HG03571 (cell line): Measurements from ENCODE around the gene KATNAL1.
"Not testable (repeated sequence)": the region's sequence is repeated elsewhere in the genome, so short reads cannot be mapped to it uniquely, and the experiment has no call there.

Experiments
- ATAC-seq: cut with Tn5 transposase; IDR thresholded peaks from one replicate; pipeline ENCODE4 v1.9.1; 2021; ENCODE audit not compliant: unreplicated experiment

Gene KATNAL1

GRCh38 chr13:30224732-30225131, 82.6 kb downstream of the KATNAL1 start:
- no peak for ATAC-seq

- no peak for ATAC-seq
Observed at GRCh38 chr13:30222254-30222653, 85.1 kb downstream of the KATNAL1 start.

DNA sequence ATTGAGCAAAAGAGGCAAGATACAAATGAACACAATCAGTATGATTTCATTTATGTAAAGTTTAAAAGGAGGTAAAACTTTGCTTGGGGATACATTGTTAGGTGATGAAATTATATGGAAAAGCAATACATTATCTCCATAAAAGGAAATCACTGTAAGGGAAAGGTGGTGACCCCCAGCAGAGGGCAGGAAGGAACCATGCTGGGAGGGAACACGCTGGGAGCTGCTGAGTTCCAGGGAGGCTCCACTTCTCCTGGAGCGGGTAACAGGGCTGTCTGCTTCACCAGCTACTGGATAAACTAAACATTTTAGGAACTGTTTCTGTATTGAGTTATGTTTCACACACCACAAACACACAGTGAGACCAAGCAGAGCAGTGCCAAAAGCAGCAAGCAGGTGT, 91.2 kb downstream of the KATNAL1 start:
- no peak for ATAC-seq

DNA sequence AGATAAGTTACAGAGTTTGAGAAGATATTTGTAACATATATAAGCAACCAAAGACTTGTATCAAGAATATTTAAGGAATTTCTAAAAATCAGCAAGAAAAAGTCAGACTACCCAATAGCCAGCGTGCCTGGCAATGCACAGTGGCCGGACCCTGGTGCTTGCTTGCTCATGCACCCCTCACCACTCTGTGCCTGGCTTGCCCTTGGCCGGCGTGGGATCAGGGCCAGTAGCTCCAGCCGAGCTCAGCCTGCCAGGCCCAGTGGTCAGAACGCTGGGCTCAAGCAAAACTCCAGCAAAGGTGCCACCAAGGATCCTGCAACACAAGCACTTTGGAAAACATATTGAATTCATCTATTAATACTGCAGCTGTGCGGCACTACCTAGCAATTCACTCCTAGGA, 95.1 kb downstream of the KATNAL1 start:
- ATAC-seq, result no peak

DNA sequence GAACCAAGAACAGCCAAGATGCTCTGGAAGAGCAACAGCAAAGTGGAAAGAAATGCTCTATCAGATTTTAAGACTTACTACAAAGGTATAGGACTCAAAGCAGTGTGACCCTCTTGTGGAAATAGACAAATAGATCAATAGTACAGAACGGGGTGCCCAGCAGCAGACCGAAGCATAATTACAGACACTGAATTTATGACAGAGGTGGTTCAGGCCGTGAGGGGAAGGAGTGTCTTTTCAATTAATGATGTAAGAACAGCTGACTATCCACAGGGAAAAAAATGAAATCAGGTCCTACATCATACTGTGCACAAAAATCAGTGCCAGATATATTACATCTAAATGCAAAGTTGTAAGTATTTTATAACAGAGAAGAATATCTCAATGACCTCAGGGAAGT, 95.6 kb downstream of the KATNAL1 start:
- no peak for ATAC-seq

- no peak for ATAC-seq
Observed at GRCh38 chr13:30204564-30204963, 102.8 kb downstream of the KATNAL1 start.

DNA sequence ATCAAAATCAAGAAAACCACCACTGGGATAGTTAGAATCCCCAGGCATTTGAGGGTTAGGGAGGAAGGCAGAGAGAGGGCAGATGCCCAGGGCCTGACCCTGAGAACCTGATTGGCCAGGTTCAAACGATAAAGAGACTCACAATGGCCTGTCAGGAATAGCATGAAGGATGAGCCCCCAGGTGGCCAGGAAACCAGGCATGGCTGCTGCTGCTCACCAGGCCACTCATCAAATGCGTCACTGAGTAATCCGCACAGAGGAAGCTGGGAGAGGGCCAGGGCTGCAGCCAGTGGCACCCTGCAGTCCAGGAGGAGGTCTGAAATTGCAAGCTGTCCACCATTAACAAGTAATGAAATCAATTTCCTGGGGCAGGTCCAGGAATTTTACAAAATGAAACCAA, 111.3 kb downstream of the KATNAL1 start:
- ATAC-seq, result no peak

DNA sequence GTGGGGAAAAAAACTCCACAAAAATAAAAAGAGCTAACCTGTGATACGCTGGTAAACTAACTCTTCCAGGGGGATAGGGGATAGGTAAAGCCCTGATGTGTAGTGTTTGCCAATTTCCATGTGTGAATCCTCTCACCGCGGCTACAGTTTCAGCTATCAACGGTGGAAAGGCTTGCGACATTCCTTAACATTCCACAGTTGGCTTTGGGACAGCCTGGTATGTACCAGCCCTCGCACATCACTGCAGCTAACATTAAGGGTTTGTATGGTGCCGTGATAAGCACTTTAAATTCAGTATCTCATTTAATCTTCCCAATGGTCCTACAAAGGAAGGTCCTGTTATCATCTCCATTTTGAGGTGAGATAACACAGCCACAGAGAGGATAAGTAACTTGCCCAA, 112.4 kb downstream of the KATNAL1 start:
- ATAC-seq, result no peak

DNA sequence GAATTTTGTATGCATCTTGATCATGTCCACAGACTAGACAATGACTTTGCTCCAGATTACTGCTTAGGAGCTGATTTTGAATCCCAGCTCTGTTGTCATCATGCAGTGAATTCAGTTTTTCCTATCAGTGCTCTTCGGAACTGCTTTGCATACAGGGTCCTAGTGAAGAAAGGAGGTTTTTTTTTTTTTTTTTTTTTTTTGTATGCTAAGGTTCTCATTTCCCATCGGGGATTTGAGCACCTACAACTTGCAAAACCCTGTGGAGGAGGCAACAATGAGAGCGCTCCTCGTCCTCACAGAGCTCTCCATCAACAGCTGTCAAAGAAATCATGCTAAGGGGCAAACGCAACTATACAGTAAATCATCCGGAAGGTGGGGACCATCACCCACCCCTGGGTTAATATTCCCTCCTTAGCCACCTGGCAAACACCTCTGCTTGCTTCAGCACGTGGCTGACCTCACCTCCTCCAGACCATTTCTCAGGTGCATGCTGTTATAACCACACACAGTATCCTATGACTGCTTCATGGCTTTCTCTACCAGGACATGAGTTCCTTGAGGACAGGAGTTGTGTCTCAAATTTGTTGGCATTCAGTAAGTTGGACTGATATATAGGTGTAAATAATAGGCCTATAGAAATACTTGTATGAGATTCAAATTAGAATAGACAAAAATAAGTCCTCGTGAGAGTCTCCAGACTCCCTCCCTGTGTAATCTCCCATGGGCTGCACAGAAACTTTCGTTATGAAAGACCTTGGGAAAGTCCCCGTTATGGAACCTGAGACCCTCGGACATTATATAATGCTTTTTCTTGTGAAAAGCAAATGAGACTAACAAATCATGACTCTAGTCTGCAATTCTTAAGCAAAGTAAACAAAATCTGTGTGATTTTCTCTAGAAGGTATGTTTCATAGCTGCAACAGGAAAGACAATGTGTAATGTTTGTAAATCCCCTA, 113.8 kb downstream of the KATNAL1 start:
- no peak for ATAC-seq

DNA sequence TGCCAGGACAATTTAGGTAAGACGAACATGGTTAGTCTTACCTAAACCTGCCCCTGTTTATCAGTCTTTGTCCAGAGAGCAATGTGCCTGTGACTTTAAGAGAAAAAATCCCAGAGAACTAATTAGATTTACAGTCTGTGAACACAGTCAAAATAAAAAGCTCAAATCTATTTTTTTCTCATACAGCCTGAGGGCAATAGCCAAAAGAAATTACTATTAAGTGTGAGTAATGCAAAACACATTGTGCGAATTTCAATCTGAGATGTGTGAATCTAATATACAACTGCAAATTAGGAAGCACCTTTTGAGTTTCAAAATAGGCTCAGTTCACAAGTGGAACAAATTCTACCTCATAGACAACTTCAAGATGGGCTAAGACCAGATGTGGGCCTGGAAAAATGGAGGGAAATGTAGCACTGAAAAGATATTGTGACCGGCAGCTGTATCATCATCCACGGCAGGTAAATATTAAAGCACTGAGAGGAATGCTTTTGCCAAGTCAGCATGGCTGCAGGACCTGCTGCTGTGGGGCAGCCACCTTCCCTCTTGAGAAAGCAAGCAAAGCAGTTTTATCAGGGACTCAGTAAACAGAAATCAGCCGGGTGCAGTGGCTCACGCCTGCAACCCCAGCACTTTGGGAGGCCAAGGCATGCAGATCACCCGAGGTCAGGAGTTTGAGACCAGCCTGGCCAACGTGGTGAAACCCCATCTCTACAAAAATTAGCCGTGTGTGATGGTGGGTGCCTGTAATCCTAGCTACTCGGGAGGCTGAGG, 114.8 kb downstream of the KATNAL1 start:
- no peak for ATAC-seq

DNA sequence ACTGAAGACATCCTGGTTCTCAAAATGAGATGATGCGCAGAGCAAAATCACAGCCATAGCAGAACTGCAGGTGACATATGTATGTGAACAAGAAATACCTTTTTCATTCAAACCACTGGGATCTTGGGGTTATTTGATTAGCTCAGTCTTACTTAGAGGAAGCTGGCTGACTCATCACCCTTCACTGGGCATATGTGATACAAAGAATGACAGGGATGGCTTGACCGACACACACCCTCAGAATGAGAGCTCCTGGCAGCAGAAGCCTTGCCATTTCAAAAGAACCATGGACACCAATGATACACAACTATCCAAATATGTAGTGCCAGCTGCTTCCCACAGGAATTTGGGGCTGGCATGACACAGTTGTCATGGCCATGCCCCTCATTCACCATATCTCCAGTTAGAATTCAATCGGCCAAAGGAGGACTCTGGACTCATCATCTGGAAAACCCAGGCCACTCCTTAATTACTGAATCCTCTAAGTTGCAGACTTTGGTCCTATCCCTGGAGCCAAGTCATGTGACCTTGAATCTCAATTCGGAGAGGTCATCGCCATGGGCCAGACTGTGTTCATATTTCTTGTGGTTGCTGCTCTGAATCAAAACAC, 115.8 kb downstream of the KATNAL1 start:
- ATAC-seq, result no peak

- no peak for ATAC-seq
Observed at GRCh38 chr13:30186634-30187415, 120.5 kb downstream of the KATNAL1 start.

- ATAC-seq, result no peak
Observed at GRCh38 chr13:30181888-30182651, 125.3 kb downstream of the KATNAL1 start.

- ATAC-seq, result no peak
Observed at GRCh38 chr13:30179597-30180276, 127.6 kb downstream of the KATNAL1 start.

DNA sequence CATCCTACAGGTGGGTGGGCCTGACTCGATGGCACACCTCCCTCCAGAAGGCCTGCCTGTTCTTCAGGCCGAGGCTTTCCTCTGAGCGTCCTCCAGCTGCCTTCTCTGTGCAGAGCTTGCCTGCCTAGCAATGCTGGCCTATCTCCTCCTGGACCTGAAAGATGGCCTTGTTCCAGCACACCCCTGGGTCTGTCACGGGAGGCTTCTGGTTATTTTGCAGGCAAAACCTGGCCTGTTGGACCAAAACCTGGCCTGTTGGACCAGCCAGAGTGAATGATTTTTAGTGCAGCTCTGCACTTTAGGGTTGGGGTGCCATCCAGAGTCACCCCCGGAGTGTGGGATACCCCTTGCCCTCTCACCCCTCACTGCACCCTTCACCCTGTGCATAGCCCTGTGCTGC, 128.4 kb downstream of the KATNAL1 start:
- ATAC-seq, result no peak

GRCh38 chr13:30175166-30175565, 132.2 kb downstream of the KATNAL1 start:
- ATAC-seq, result no peak

DNA sequence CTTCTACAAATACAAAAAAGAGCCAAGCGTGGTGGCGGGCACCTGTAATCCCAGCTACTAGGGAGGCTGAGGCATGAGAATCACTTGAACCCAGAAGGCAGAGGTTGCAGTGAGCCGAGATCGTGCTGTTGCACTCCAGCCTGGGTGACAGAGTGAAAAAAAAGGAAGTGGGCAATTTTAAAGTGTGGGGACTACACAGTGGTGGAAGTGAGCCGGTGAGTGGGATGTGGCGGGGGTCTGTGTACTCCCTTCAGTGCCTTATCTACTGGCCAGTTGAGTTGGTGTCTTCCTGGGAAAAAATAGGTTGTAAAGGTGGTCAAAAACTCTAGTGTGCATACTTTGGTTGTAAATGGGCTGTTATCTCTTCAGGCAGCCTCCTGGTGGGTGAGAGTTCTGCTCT, 133.1 kb downstream of the KATNAL1 start:
- not testable (repeated sequence) for ATAC-seq

DNA sequence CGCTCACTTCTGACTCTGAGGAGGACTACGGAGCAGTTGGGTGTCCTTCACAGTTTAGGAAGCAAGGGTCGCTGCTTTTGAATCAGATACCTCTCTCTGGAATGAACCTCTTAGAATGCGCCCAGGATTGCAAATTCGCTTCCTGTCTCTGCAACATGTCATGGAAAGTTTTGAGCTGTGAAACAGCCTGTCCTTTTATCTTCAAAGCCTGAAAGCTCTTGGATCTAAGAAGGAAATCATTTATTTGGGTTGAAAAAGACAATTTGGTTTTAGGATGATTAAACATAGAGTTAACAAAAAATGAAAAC, 134.1 kb downstream of the KATNAL1 start:
- ATAC-seq, result no peak

DNA sequence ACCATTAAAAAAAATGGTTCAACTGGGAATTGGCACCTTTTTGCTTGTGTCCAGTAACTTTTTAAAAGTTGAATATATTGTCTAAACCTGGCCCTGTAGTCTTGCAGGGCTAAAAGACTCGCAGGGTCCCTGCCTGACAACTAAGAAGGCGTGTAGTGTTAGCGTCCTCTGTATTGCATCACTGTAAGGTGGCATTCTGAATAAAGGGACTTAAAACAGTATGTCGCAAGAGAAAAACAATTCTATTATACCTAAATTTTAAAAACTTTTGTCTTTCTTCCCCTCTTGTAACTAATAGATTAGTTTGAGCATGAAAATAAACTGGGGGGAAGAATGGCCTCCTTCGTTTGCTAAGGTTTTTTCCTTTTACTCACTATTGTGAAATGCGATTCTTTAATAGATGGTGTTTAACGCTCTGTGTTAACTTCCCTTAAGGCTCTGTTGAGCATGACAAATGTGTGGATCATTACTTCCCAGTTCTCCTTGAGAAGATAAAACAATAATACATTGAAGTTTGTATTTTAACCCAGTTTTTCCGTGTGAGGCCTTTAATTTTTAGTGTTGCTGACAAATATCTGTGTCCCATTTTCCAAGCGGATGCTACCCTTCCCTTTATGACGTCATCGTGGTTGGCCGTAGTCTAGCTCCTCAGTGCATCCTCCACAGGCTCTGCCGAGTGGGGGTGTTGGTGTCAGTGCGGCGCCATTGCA, 134.6 kb downstream of the KATNAL1 start:
- ATAC-seq, result no peak
